ENCODE measurements around the gene BMERB1.
"Not testable (repeated sequence)": the region's sequence is repeated elsewhere in the genome, so short reads cannot be mapped to it uniquely, and the experiment has no call there.

Gene BMERB1

DNA sequence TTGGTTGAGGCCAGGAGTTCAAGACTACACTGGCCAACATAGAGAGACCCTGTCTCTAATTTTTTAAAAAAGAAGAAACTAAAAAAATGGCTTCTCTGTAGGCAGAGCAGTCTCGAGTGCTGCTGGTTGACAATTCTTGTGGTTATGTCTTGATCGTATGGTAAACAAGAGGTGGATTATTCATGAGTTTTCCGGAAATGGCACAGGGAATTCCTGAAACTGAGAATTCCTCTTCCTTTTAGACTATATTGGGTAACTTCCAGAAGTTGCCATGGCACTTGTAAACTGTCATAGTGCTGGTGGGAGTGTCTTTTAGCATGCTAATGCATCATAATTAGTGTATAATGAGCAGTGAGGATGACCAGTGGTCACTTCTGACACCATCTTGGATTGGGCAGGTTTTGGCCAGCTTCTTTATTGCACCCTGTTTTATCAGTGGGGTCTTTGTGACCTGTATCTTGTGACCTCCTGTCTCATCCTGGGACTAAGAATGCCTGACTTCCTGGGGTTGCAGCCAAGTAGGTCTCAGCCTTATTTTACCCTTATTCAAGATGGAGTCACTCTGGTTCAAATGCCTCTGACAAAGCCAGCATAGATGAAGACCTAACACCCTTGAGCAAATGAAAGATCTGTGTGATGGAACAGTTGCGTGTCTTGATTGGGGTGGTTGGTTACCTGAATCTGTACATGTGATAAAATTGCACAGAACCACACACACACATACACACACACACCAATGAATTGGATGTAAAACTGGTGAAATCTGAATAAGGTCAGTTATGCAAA is 30.2 kb downstream of the BMERB1 start:
- no peak for DNase-seq

DNA sequence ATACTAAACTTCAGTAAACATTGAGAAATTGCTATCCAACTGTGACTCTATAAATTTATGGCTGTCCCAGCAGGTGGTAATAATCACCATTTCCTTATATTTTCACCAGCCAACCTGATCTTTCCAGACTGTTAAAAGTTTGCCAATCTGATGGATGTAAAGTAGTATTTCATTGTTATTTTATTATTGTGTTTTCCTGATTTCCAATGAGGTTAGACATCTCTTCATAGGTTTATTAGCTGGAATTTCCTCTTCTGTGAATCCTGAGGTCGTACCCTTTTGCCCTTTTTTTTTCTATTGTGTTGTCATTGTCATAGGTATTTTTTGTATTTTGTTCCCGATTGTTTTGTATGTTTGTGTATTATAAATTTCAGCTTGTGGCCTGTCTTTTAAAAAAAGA is 31.7 kb downstream of the BMERB1 start:
- DNase-seq = no peak

DNA sequence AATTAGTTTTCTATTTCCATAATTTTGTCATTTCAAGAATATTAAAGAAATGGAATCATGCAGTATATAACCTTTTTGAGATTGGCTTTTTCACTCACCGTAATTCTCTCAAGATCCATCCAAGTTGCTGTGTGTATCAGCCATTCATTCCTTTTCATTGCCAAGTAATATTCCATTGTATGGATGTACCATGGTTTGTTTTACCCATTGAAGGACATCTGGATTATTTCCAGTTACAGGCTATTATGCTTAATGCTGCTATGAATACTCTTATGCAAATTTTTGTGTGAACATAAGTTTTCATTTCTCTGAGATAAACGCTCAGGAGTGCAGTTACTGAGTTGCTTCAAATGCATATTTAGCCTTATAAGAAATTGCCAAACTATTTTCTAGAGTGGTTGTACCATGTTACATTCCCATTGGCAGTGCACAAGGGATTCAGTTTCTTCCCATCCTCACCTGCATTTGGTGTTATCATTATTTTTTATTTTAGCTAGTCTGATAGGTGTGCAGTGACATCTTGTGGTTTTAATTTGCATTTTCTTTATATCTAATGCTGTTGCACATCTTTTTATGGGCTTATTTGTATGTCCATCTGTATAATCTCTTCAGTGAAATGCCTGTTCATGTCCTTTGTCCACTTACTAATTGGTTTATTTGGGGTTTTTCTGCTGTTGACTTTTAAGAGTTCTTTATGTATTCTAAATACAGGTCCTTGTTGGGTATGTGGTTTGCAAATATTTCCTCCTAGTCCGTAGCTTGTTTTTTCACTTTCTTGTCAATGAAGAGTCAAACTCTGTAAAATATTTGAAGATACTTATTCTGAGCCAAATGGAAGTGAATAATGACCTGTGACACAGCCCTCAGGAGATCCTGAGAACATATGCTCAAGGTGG is 32.7 kb downstream of the BMERB1 start:
- no peak for DNase-seq

- not testable (repeated sequence) for DNase-seq
Measured at GRCh38 chr16:15476971-15477370, 42.6 kb downstream of the BMERB1 start.

DNA sequence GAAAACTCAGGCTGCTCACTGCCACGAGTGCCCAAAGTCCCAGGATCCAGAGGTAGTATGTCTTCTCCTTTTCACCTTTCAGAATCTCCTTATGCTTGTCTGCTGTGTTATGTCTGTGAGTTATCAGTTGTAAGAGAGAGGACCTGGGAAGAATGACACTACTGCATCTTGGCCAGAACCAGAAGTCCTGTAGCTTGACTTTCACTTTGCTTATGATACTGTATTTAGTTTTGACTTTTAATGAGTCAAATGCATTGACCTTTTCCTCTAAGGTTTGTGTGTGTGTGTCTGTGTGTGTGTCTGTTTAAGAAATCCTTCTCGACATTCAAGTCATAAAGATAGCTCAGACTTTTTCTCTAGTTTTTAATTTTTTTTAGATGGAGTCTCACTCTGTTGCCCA is 43.4 kb downstream of the BMERB1 start:
- no peak for DNase-seq

DNA sequence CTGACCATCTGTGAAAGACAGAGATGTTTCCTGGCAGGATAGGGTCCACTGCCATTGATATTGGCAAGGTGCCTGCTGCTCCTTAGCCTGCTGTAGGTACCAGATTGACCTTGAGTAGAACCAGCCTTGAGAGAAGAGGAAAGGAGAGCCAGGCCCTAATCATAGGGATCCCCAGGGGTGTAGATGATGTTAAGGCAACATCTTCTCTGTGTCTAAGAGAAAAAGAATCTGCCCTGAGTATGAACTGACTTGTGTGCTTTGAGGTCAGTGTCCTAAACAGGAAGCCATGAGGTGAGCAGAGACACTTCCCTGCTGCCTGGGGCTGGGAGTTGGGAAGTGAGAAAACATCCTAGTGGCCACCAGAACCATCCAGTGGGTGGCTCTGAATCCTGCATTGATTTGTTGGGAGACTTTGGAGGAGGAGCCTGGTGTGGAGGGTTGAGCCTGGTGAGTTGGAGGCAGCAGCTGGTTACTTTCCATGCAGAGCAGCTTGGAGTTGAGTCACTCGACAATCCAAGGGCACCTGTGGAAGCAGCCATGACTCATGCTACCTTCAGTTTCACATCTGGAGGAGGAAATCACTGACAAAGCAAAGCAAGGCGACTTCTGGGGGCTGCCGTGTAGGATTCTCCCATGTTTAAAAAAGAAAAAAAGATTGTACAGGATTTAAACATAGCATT is 47.8 kb downstream of the BMERB1 start:
- DNase-seq = peak in 1 of 5 donors; percentile 24

DNA sequence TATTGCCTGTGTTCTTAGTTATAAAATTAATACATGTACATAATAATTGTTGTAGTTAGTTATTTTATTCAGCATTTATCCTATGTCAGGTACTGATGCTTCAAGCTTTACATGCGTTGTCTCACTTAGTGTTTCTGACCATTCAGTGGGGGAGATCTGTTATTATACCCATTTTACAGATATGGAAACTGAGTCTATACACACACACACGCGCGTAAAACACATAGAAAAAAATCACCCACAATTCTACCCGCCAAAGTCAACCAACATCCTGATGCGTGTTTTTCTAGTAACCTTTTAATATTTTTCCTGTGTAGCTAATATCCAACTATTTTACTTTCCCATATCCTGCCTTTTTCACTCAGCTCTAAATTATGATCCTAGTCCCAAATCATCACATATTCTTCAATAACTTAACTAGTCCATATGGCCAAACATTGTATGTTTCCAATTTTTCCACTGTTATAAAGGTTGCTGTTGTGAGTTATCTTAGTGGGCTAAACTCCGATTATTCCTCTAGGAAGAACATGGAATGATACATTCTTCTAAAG is 48.4 kb downstream of the BMERB1 start:
- DNase-seq = no peak

GRCh38 chr16:15483857-15484256 is 49.5 kb downstream of the BMERB1 start:
- no peak for DNase-seq

- no peak for DNase-seq
Measured at GRCh38 chr16:15484662-15485061, 50.3 kb downstream of the BMERB1 start.

DNA sequence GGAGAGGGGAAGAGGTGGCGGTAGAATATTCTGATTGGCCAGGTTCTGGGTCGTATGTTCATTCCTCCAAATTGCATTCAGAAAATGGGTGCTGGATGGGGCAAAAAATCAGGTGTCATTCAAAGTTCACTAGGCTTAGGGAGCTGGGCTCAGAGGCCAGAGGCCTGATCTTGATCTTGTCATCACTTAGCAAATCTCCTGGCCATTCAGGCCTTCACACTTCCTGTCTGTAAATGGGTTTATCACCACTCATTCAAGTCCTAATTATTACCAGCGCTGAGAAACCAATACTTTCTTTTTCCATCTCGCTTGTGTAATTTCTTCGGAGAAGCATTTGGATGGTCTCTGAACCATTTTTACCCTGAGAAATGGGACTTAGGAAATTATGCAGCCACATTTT is 50.8 kb downstream of the BMERB1 start:
- no peak for DNase-seq

GRCh38 chr16:15486661-15487060 is 52.3 kb downstream of the BMERB1 start:
- DNase-seq = no peak

- no peak for DNase-seq
Measured at GRCh38 chr16:15487336-15488284, 53.2 kb downstream of the BMERB1 start.

- DNase-seq = no peak
Measured at GRCh38 chr16:15489016-15489415, 54.6 kb downstream of the BMERB1 start.

GRCh38 chr16:15490123-15490711 is 55.8 kb downstream of the BMERB1 start:
- DNase-seq = no peak

DNA sequence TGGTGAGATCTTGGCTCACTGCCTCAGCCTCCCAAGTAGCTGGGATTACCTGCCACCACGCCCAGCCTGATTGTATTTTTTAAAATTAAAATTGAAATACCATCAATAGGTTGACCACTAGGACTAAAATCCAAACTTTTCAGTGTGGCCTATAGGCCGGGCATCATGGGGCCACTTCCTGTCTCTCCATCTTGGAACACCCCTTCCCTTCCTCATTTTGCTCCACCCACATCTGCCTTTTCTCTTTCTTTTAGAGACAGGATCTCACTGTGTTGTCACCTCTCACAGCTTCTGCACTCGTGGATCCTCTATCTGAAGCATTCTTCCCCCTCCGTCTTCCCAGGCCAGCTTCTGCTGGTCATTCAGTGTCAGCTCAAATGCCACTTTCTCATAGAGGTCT is 57.0 kb downstream of the BMERB1 start:
- DNase-seq = no peak

- no peak for DNase-seq
Measured at GRCh38 chr16:15492091-15492740, 57.8 kb downstream of the BMERB1 start.

GRCh38 chr16:15493466-15494180 is 59.2 kb downstream of the BMERB1 start:
- DNase-seq = no peak

GRCh38 chr16:15494236-15494635 is 59.8 kb downstream of the BMERB1 start:
- no peak for DNase-seq

DNA sequence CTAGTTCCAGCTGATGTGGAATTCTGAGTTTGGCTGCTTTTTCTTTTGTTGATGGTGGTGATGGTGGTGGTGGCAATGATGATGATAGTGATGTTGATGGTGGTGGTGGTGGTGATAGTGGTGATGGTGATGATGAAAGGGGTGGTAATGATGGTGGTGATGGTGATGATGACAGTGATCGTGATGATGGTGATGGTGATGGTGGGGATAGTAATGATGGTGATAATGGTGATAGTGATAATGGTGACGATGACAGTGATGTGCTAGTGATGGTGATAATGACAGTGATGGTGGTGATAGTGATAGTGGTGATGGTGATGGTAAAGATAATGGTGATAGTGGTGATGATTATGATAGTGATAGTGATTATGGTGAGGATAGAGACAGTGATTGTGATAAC is 61.5 kb downstream of the BMERB1 start:
- DNase-seq = no peak

Measured in T-helper 1 cell (primary cell).